GM13977 (cell line): ENCODE results near the gene CNFN.

Experiments used
- DNase-seq: peaks from one replicate; pipeline ENCODE4 v3.0.0; 2012; ENCODE audit warnings: low spot score
- CTCF ChIP-seq: IDR thresholded peaks from 2 replicates; pipeline ENCODE4 v1.5.1; 2012; ENCODE audit warnings: mild to moderate bottlenecking, control low read depth; ENCODE audit not compliant: insufficient read depth; ENCODE audit errors: extremely low read depth, missing control alignments
- in situ Hi-C: fragments of 300-500 bp; cut with MboI; formaldehyde crosslinking; loops from one replicate; pipeline ENCODE4 v1.12.0; 2022; ENCODE audit warnings: low sequenced_read_pairs, low pct_unique_long_range_greater_than_20kb, mixed read lengths, inconsistent platforms; ENCODE audit not compliant: unreplicated experiment

CNFN gene

GRCh38 chr19:42427313-42427712 is 37.2 kb upstream of the CNFN start, which contains the start of gene LIPE:
TSS of gene LIPE (minus strand) at chr19:42427388. CDS start at chr19:42427149, 239 bp downstream.
- TF ChIP-seq CTCF: no peak

GRCh38 chr19:42426643-42427042 is 36.5 kb upstream of the CNFN start:
- in situ Hi-C loops: no loop called here
- TF ChIP-seq CTCF: no peak
- no peak for DNase-seq

More at GRCh38 chr19:42427313-42427712, 37.2 kb upstream of the CNFN start, which contains the start of gene LIPE:
- no peak for DNase-seq
- in situ Hi-C loops: no loop called here

GRCh38 chr19:42424712-42425131 is 34.6 kb upstream of the CNFN start:
- no peak for TF ChIP-seq CTCF
- in situ Hi-C loops: no loop called here

GRCh38 chr19:42424345-42424707 is 34.2 kb upstream of the CNFN start:
- TF ChIP-seq CTCF: no peak
- no peak for DNase-seq
- in situ Hi-C loops: no loop called here

More at GRCh38 chr19:42424712-42425131, 34.6 kb upstream of the CNFN start:
- no peak for DNase-seq

GRCh38 chr19:42423462-42424344 is 33.6 kb upstream of the CNFN start:
- in situ Hi-C loops: no loop called here
- DNase-seq: peak; percentile 96
- no peak for TF ChIP-seq CTCF

GRCh38 chr19:42422901-42423461 is 32.9 kb upstream of the CNFN start:
- peak; percentile 60 for DNase-seq
- TF ChIP-seq CTCF: no peak
- in situ Hi-C loops: no loop called here
